Dendritic cell treated with granulocyte-macrophage colony-stimulating factor and Interleukin-4, amounts not matched to agents 40 ng/mL and 50 ng/mL, for 4 days (primary cell): Measurements from ENCODE around the gene MAN1B1.

Experiments used
- H3K27ac Mint-ChIP-seq: one replicate; pipeline ENCODE4 v1.8.0; 2022; ENCODE audit warnings: mild to moderate bottlenecking, mixed read lengths
- H3K27me3 Mint-ChIP-seq: one replicate; pipeline ENCODE4 v1.8.0; 2022; ENCODE audit warnings: mild to moderate bottlenecking, mixed read lengths
- H3K36me3 Mint-ChIP-seq: one replicate; pipeline ENCODE4 v1.8.0; 2022; ENCODE audit warnings: low read depth, mixed read lengths
- H3K4me1 Mint-ChIP-seq: one replicate; pipeline ENCODE4 v1.8.0; 2022; ENCODE audit warnings: low read depth, mixed read lengths
- H3K4me3 Mint-ChIP-seq: one replicate; pipeline ENCODE4 v1.8.0; 2022; ENCODE audit warnings: mild to moderate bottlenecking, moderate library complexity, mixed read lengths
- H3K9me3 Mint-ChIP-seq: one replicate; pipeline ENCODE4 v1.8.0; 2022; ENCODE audit warnings: mixed read lengths
- intact Hi-C: fragments of 100-400 bp; cut with micrococcal nuclease; formaldehyde crosslinking; loops from one replicate; pipeline ENCODE4 v1.15.0; 2022

MAN1B1 gene

DNA sequence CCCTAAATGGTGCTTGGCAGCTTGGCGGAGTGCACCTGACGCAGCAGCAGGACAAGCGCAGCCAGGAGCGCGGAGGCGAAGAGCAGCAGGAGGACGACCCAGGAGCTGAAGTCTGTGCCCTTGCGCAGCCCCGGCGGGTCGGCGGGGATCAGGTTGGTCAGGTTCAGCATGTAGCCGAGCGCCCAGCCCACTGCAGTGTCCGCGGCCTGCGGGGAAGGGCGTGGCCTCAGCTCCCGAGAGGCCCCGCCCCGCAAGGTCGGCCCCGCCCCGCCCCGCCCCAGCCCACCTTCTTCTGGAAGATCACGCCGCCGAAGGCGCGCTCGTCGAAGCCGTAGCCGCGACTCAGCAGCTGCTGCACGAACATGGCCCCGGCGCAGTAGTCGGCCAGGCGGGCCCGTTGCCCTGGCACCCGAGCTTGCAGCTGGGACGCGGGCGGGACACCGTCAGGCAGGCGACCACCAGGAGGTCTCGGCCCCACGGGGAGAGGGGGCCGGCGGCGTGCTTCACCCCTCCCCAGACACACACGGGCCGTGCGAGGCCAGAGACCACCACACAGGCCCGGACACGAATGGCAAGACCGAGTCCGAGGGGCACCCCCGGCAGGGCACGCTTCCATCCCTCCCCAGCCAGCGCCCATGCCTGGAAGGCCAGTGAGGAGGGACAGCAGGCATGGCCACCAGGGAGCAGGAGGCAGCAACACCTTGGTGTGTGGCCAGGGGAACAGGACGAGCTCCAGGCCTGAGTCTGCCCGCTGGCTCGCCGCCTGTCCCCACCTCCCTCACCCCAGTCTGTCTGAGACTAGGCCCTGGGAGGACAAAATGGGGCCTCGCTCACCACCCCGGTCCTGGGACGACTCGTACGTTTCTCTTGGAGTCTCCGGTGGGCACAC, 37.9 kb upstream of the MAN1B1 start:
- Mint-ChIP-seq H3K27me3 (peaks cover 91% of the 10 kb centered on the region), H3K9me3 (no peaks in the 10 kb centered on the region), H3K4me3 (no peak overlapping the region), H3K36me3 (no peaks in the 10 kb centered on the region), H3K27ac (no peak overlapping the region), H3K4me1 (peaks cover 27% of the 10 kb centered on the region)
- intact Hi-C loops = loop anchor here (5.0 kb wide), 1 partner anchor 178 kb away; the partner anchor contains the start of genes CYSRT1 and RNF224

DNA sequence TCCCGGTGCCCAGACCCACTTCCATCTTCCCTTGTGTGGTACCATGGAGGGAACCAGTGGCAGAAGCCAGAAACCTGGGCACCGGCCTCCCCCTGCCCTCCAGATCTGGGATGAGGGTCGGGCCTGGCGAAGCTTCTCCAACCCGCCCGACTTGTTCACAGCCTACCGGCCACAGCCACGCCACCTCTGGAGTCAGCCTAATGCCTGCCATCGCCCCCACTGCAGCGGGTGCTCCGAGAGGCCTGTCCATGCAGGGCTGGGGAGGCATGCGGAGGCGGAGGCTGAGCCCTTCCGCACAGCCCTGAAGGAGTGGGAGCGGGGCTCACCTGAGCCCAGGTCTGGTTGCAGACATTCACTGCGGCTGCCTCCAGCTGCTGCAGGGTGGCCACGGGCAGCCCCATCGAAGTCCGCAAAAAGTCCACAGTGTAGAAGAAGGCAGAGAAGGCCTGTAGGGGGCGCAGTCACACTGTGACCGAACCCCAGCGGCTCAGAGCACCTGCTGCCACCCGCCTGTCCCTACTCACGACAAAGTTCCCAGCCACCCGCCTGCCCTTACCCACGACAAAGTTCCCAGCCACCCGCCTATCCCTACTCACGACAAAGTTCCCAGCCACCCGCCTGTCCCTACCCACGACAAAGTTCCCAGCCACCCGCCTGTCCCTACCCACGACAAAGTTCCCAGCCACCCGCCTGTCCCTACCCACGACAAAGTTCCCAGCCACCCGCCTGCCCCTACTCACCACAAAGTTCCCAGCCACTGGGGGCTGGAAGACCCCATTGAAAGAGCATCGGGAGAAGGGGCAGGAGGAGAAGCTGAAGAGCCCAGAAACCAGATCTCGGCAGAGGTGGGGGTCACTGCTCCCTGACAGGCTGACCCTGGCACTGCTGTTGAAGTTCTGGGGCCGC, 37.0 kb upstream of the MAN1B1 start:
- Mint-ChIP-seq H3K4me3 (no peak overlapping the region), H3K36me3 (no peaks in the 10 kb centered on the region), H3K27ac (no peak overlapping the region), H3K9me3 (no peaks in the 10 kb centered on the region), H3K27me3 (peaks cover 88% of the 10 kb centered on the region), H3K4me1 (peaks cover 18% of the 10 kb centered on the region)
- intact Hi-C loops = loop anchor here (5.0 kb wide), 1 partner anchor 178 kb away; the partner anchor contains the start of genes CYSRT1 and RNF224

DNA sequence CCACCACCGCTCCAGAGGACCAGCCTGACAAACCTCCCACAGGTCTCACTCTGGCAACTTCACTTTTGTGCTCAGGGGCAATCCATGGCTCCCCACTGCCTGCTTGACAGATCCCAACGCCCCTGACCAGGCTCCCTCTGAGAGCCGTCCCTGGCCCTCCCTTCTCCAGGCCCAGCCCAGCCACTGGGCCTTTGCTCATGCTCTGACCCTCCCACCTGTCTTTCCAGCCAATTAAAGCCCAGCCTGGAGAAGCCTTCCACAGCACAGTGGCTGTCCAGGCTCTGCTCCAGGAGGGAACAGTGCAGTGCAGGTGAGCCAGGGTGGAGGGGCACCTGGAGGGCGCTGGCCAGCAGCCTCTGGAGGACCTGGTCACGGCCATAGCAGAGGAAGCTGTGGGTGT, 36.2 kb upstream of the MAN1B1 start:
- Mint-ChIP-seq H3K27ac (no peak overlapping the region), H3K36me3 (no peaks in the 10 kb centered on the region), H3K4me1 (peaks cover 11% of the 10 kb centered on the region), H3K27me3 (peaks cover 88% of the 10 kb centered on the region), H3K9me3 (no peaks in the 10 kb centered on the region), H3K4me3 (no peak overlapping the region)
- intact Hi-C loops = no loop called here

DNA sequence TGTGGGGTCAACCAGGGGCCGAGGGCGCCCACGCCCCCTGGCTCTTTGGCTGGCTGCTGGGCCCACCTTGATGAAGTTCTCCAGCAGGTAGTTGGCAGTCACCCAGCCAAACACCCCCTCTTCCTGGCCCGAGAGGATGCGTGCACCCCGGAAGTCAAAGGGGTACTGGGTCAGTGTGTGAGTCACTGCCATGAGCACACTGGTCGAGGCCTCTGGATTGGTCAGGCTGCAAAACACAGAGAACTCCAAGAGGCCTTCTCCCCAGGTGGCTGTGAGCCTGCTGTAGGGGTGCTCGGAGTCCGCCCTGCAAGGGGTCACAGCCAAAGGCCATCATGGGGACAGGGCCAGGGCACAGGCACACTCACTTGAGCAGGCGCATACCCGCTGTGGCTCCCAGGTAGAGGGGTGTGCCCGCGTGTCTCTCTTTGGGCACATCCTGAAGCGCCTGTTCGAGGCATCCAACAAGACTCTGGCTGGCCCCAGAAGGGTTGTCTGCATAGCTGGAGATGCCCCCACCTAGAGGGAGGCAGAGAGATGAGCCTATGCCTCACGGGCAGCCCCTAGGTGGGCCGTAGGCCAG, 35.5 kb upstream of the MAN1B1 start:
- Mint-ChIP-seq H3K4me3 (no peak overlapping the region), H3K27me3 (peaks cover 90% of the 10 kb centered on the region), H3K9me3 (no peaks in the 10 kb centered on the region), H3K4me1 (peaks cover 10% of the 10 kb centered on the region), H3K27ac (no peak overlapping the region), H3K36me3 (no peaks in the 10 kb centered on the region)
- intact Hi-C loops = no loop called here

DNA sequence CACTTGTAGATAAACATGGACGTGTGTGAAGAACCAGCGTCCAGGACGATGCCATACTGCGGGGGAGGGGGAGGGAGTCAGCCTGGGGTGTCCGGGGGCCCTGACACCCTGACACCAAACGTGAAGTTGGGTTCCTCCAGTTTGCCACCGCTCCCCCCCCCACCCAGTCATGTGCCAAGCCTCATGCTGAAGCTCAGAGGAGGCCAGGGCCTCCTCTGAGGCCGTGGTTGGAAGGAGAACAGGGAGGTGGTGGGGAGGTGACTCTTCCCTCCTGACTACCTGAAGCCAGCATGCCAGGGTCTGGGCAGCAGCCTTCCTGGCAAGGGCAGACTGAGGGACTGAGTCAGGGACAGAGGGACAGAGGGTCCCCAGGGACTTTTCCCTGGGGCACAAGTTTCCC, 34.5 kb upstream of the MAN1B1 start:
- Mint-ChIP-seq H3K9me3 (no peaks in the 10 kb centered on the region), H3K4me1 (peaks cover 6% of the 10 kb centered on the region), H3K27me3 (peaks cover 87% of the 10 kb centered on the region), H3K27ac (no peak overlapping the region), H3K4me3 (no peak overlapping the region), H3K36me3 (no peaks in the 10 kb centered on the region)
- intact Hi-C loops = no loop called here

DNA sequence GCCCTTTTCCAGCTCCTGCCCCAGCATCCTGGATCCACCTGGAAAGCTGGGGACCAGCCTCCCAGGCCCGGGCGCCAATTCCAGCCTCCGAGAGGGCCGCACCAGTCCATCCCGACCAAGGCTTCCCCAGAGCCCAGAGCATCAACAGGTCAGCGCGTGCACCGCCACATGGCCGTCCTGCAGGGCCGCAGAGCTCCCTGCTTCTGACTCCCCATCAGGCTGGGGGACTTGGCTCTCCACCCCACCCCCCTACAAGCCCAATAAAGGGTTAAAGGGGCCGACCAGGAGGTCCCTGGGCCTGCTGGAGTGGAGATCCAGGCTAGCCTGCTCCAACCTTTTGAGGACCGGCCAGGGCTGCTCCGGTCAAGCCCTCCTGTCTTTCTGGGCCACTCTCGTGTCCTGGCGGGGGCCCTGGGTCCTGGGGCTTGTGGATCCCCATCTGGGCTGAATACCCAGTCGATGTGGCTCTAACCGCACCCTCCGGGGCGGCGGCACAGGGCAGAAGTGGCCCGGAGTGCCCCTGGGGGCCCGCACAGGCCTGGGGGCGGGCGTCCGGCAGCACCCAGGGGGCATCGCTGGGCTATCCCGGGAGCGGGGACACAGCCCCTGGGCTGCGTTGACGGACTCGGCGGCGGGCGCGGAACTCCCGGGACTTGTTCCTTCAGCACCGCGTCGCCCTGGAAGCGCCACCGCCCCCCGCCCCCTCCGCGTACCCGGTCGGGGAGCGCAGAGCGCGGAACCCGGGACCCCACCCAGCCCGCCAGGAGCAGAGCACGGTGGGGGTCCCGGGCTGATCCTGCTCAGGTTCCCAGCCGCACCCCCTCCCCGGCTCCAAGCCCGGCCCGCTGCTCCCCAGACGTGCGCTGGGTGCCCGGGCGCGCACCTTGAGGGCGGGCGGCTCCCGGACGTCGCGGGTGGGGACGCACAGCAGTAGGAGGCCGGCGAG, 33.5 kb upstream of the MAN1B1 start:
- Mint-ChIP-seq H3K27ac (no peak overlapping the region), H3K4me3 (peak overlapping the region; percentile 9), H3K9me3 (no peaks in the 10 kb centered on the region), H3K4me1 (peaks cover 6% of the 10 kb centered on the region), H3K36me3 (no peaks in the 10 kb centered on the region), H3K27me3 (peaks cover 80% of the 10 kb centered on the region)
- intact Hi-C loops = no loop called here

DNA sequence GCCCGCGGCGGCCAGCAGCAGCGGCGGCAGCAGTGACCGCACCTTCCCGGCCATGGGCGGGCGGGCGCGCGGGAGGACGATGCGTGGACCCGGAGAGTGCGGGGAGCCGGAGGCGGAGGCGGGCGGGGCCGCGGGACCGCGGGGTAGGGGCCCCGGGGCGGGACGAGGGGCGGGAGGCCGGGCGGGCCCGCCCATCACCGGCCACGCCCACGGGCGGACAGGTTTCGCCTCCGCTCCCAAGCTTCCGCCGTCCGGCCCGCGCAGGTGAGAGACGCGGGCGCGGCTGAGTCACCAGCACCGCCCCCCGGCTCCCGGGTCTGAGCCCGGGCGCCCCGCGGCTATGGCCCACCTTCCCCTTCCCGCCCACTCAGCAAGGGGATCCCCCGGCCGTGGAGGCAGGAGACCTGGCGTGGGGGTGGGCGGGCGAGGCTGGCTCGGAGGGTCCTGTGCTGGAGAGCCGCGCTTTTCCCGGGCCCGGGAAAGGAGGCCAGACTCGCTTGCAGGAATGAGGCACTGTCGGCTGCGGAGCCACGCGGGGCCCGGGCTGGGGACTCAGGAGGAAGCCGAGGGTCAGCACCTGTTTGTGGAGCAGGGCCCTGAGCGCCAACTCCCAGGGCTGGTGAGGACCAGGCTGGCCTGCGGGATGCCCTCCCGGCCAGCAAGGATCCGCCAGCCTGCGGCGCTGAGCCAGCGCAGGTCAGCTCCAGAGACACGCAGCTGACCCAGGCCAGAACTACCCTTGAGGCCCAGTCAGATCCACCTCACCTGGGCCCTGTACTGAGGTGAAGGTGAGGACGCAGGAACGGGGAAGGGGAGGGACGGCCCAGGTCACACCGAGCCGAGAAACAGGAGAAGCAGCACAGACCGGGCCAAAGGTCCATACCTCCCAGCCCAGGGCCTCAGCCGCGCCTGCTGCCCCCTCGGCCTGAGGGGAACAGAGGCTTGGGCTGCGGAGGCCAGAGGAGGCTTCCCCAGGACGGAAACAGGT, 32.5 kb upstream of the MAN1B1 start, which contains the start of gene ENTPD2:
Gene ENTPD2 (minus strand): TSS at position 118 of the 988 bp plus-strand sequence. CDS start 64 bp downstream, at position 54.
- H3K4me3 Mint-ChIP-seq = peak within 1 kb of the TSS; percentile 9
- peaks cover 82% of the 10 kb centered on the region for H3K27me3 Mint-ChIP-seq

DNA sequence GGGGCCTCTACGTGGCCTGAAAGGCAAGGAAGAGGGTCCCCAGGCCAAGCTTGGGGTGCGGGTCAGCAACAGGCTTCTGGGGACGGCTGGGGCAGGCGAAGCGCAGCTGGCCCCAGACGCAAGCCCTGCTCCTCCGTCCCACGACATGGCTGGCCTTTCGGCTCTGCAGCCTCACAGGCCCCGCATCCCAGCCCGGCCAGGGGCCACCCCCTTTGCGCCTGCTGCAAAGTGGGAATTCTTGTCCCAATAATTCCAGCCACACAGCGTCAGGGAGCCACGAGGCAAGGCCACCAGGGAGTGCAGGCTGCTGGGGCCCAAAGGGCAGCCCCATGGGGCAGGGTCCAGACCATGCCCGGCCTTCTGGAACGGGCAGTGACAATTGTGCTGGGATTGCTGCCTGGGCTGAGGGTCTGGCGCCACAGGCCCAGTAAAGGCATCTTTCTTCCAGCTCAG, 31.8 kb upstream of the MAN1B1 start:
- Mint-ChIP-seq H3K27ac (no peak overlapping the region), H3K36me3 (no peaks in the 10 kb centered on the region), H3K4me3 (no peak overlapping the region), H3K9me3 (no peaks in the 10 kb centered on the region), H3K27me3 (peaks cover 75% of the 10 kb centered on the region), H3K4me1 (peaks cover 6% of the 10 kb centered on the region)
- intact Hi-C loops = no loop called here

More for the DNA sequence above, 32.5 kb upstream of the MAN1B1 start, which contains the start of gene ENTPD2:
- no peak within 1 kb of the TSS for H3K27ac Mint-ChIP-seq
- H3K4me1 Mint-ChIP-seq = peaks cover 6% of the 10 kb centered on the region
- intact Hi-C loops = no loop called here
- no peaks in the 10 kb centered on the region for H3K9me3 Mint-ChIP-seq
- no peaks in the 10 kb centered on the region for H3K36me3 Mint-ChIP-seq

DNA sequence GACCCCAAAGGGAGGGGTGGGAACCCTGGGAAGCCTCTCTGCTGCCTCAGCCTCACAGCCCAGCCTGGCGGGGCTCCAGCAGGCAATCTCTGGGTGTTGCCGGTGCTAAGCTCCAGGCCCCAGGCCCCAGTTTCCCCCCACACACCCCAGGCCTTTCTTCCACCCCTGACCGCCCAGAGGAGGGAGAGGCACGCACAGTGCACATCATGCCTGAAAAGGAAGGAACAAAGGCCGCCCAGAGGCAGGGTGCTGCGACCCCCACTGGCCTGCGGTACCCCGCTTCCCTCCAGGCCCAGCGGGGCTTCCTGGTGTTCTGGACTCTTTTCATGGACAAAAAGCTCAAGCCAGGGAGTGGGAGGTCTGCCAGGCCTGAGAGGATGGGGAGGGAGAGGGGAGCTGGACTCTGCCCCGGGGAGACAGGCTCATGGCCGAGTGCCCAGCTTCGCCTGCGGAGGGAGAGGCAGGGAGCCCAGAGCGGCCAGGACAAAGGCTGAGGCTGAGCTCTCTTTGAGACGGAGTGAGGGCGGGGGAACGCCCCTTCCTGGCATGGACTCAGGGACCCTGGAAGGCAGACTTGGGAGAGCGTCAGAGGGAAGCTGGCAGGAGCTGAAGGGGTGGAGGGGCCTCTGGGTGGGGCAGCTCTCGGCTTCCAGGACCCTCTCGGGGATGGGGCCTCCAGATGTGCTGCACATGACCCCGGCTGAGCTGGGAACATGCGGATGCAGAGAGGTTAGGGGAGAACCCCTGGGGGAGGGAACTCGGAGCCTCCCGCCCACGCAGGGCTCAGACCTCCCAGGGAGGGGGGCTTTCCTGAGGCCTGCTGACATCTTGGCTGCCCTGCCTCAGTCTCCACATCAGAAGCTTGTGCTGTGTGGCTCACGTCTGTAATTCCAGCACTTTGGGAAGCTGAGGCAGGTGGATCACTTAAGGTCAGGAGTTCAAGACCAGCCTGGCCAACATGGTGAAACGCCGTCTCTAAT, 31.1 kb upstream of the MAN1B1 start:
- peaks cover 73% of the 10 kb centered on the region for H3K27me3 Mint-ChIP-seq
- H3K27ac Mint-ChIP-seq = no peak overlapping the region
- no peak overlapping the region for H3K4me3 Mint-ChIP-seq
- H3K9me3 Mint-ChIP-seq = no peaks in the 10 kb centered on the region
- peaks cover 8% of the 10 kb centered on the region for H3K4me1 Mint-ChIP-seq
- intact Hi-C loops = no loop called here
- H3K36me3 Mint-ChIP-seq = no peaks in the 10 kb centered on the region

DNA sequence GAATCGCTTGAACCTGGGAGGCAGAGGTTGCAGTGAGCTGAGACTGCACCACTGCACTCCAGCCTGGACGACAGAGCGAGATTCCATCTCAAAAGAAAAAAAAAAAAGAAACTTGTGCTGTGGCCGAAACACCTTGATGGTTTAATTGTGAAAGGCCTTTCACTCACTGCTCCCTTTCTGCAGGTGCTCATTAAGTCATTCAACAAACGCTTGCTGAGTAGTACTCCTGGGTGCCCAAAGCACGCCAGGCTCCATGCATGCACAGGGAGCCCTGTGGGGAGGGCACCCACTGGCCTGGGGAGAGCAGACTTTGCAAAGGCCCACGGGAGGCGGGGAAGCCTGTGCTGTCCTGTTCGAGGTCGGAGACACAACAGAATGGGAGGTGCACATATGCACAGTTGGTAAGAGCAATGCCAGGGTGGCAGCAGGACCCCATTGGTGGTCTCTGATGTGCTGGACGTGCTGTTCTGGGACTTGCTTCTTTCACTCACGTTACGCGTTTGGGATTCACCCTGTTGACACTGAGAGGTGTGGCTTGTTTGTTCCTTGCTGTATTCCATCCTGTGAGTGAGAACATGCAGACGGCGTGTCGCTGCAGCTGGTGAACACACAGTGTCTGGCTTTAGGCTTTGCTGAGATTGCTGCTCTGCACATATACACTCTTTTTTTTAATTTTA, 29.9 kb upstream of the MAN1B1 start:
- Mint-ChIP-seq H3K27ac (no peak overlapping the region), H3K4me3 (no peak overlapping the region), H3K9me3 (no peaks in the 10 kb centered on the region), H3K27me3 (peaks cover 71% of the 10 kb centered on the region), H3K4me1 (peaks cover 10% of the 10 kb centered on the region), H3K36me3 (no peaks in the 10 kb centered on the region)
- intact Hi-C loops = no loop called here

DNA sequence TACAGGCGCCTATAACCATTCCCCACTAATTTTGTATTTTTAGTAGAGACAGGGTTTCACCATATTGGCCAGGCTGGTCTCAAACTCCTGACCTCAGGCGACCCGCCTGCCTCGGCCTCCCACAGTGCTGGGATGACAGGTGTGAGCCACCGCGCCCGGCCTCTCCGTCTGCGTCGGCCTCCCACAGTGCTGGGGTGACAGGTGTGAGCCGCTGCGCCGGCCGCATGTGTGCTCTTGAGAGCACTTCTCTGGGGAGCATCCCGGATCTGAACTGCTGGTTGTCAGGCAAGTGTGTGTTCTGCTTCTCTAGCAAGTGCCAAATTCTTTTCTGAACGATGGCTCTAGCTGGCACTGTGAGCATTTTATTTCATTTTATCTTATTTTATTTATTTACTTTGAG, 29.2 kb upstream of the MAN1B1 start:
- Mint-ChIP-seq H3K27me3 (peaks cover 70% of the 10 kb centered on the region), H3K36me3 (no peaks in the 10 kb centered on the region), H3K4me1 (peaks cover 6% of the 10 kb centered on the region), H3K4me3 (no peak overlapping the region), H3K9me3 (no peaks in the 10 kb centered on the region), H3K27ac (no peak overlapping the region)
- intact Hi-C loops = no loop called here
